ENCODE results near the gene PRKD2.

Gene PRKD2

DNA sequence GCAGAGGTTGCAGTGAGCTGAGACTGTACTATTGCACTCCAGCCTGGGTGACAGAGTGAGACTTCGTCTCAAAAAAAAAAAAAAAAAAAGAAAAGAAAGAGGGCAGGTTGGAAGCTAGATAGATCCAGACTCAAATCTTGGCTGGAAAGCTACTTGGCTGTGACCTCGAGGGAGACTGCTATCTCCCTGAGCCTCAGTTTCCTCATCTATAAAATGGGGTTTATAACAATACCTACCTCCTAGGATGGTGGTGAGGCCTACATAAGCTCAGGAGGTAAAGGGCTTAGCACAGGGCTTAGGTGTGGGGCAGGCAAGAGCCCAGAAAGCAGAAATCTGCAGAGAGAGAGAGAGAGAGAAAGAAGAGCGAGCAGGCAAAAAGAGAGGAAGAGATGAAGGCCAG, 31.7 kb downstream of the PRKD2 start:
- H3K4me1 Mint-ChIP-seq = no peaks in the 10 kb centered on the region
- H3K4me3 Mint-ChIP-seq = no peak overlapping the region
- no peaks in the 10 kb centered on the region for H3K9me3 Mint-ChIP-seq
- no peaks in the 10 kb centered on the region for H3K27me3 Mint-ChIP-seq (ENCODE audit: low read depth)
- TF ChIP-seq, protein P1, sequence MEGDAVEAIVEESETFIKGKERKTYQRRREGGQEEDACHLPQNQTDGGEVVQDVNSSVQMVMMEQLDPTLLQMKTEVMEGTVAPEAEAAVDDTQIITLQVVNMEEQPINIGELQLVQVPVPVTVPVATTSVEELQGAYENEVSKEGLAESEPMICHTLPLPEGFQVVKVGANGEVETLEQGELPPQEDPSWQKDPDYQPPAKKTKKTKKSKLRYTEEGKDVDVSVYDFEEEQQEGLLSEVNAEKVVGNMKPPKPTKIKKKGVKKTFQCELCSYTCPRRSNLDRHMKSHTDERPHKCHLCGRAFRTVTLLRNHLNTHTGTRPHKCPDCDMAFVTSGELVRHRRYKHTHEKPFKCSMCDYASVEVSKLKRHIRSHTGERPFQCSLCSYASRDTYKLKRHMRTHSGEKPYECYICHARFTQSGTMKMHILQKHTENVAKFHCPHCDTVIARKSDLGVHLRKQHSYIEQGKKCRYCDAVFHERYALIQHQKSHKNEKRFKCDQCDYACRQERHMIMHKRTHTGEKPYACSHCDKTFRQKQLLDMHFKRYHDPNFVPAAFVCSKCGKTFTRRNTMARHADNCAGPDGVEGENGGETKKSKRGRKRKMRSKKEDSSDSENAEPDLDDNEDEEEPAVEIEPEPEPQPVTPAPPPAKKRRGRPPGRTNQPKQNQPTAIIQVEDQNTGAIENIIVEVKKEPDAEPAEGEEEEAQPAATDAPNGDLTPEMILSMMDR (IDR thresholded peaks at IDR 0.05; ENCODE audit: unreplicated experiment in 3 of 3) = no peak
- H3K36me3 Mint-ChIP-seq (ENCODE audit: low read depth) = peaks cover 69% of the 10 kb centered on the region
- no peak overlapping the region for H3K27ac Mint-ChIP-seq

DNA sequence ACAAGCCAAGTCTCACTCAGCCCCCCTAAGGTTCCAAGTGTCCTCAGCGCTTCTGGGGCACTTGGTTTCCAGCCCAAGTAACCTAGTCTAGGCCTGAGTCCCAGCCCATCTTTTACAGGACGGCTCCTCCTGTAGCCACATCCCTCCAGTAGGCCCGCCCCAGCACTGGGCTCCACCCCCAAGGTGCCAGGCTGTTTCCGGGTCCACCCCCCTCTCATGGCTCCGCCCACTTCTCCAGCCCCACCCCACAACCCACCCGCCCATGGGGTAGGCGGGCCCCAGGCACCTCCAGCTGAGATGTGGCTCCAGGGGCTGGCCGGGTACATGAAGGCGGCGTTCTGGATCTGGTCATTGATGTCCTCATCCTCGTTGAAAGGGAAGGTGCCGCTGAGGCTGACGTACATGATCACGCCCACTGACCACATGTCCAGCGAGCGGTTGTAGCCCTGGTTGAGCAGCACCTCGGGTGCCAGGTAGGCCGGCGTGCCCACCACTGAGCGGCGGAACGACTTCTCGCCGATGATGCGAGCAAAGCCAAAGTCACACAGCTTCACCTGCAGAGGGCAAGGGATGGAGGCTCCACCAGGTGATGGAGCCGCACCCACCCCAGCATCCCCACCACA, 38.7 kb downstream of the PRKD2 start:
- Mint-ChIP-seq H3K36me3 (ENCODE audit: low read depth) (peaks cover 66% of the 10 kb centered on the region), H3K4me3 (no peak overlapping the region), H3K27me3 (ENCODE audit: low read depth) (no peaks in the 10 kb centered on the region), H3K9me3 (no peaks in the 10 kb centered on the region), H3K27ac (no peak overlapping the region), H3K4me1 (no peaks in the 10 kb centered on the region)
- TF ChIP-seq, protein P1 (IDR thresholded peaks at IDR 0.05; ENCODE audit: unreplicated experiment in 3 of 3) = no peak

DNA sequence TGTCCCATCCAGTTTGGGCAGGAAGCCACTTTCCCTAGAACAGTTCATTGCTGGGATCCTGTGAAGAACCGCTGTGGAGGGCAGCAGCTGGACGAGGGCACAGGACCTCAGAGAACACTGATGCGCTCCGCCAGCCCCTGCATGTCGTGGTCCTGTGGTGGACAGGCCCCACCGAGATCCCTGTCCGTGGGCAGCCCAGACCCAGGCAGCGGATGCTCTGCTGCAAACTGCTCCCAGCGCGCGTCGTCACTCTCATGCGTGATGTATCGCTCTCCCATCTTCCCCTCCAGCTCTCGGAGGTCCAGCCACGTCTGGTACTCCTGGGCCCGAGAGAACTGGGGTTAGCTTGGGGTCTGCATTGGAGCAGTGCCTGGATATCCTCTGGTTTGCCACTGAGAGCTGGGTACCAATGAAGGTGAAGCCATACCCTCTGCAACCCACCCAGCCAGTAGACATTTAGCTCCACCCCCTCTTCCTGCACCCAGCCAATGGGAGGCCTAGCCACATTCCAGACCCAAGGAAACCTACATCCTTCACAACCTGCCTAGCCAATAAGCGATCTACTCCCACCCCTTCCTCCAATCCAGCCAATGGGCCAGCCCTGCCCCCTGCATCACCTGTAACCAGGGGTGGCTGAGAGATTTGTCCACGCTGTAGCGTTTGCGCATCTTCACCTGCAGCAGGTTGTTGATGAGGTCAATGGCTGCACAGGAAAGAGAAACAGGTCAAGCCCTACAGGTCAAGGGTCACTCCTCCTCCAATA, 42.3 kb downstream of the PRKD2 start:
- H3K4me3 Mint-ChIP-seq = no peak overlapping the region
- H3K27ac Mint-ChIP-seq = no peak overlapping the region
- no peaks in the 10 kb centered on the region for H3K4me1 Mint-ChIP-seq
- peaks cover 55% of the 10 kb centered on the region for H3K36me3 Mint-ChIP-seq (ENCODE audit: low read depth)
- H3K27me3 Mint-ChIP-seq (ENCODE audit: low read depth) = no peaks in the 10 kb centered on the region
- H3K9me3 Mint-ChIP-seq = no peaks in the 10 kb centered on the region
- TF ChIP-seq, protein P1 (IDR thresholded peaks at IDR 0.05; ENCODE audit: unreplicated experiment in 3 of 3) = no peak

DNA sequence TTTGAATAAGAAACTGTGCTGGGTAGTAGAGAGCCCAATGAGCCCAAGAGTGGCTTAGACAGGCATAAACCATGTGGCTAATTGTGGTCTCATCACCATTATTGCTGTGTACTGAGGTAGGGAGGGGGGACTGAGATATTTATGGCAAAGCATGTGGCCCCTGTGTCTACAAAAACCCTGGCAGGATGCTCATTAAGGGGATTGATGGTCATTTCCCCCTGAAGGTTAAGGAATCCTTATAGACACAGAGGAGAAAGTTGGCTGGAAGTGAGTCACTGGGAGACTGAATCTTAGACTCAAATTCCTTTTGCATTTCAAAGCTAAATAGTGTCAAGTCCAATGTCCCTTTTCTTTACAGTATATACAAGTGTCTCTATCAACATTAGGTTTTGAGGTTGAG, 46.1 kb downstream of the PRKD2 start:
- no peak overlapping the region for H3K4me3 Mint-ChIP-seq
- H3K36me3 Mint-ChIP-seq (ENCODE audit: low read depth) = peaks cover 32% of the 10 kb centered on the region
- no peak overlapping the region for H3K27ac Mint-ChIP-seq
- TF ChIP-seq, protein P1 (IDR thresholded peaks at IDR 0.05; ENCODE audit: unreplicated experiment in 3 of 3) = no peak
- no peaks in the 10 kb centered on the region for H3K9me3 Mint-ChIP-seq
- H3K4me1 Mint-ChIP-seq = no peaks in the 10 kb centered on the region
- H3K27me3 Mint-ChIP-seq (ENCODE audit: low read depth) = peaks cover 4% of the 10 kb centered on the region

DNA sequence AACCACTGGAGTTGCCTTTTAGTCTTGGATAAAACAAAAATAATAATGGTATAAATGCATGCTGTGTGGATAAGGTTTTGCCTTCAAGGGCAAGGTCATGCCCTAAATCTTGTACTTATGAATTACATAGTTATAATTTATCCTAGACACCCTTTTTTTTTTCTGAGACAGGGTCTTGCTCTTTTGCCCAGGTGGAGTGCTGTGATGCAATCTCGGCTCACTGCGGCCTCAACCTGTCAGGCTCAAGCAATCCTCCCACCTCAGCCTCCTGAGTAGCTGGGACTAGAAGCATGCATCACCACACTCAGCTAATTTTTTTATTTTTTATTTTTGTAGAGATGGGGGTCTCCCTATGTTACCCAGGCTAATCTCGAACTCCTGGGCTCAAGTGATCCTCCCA, 48.3 kb downstream of the PRKD2 start:
- Mint-ChIP-seq H3K4me1 (no peaks in the 10 kb centered on the region), H3K27ac (no peak overlapping the region), H3K36me3 (ENCODE audit: low read depth) (peaks cover 17% of the 10 kb centered on the region), H3K9me3 (no peaks in the 10 kb centered on the region), H3K4me3 (no peak overlapping the region), H3K27me3 (ENCODE audit: low read depth) (peaks cover 4% of the 10 kb centered on the region)
- TF ChIP-seq, protein P1 (IDR thresholded peaks at IDR 0.05; ENCODE audit: unreplicated experiment in 3 of 3) = no peak

DNA sequence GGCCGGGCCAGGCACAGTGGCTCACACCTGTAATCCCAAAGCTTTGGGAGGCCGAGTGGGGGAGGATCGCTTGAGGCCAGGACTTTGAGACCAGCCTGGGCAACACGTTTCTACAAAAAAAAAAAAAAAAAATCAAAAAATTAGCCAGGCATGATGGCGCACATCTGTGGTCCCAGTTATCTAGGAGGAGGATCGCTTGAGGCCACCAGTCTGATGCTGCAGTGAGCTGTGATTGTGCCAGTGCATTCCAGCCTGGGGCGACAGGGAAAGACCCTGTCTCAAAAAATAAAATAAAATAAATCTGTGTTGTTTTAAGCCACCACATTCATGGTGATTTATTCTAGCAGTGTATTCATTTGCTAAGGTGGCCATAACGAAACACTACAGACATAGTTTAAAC, 51.8 kb downstream of the PRKD2 start:
- TF ChIP-seq, protein P1 (IDR thresholded peaks at IDR 0.05; ENCODE audit: unreplicated experiment in 3 of 3) = no peak
- peaks cover 7% of the 10 kb centered on the region for H3K4me1 Mint-ChIP-seq
- no peak overlapping the region for H3K4me3 Mint-ChIP-seq
- peaks cover 4% of the 10 kb centered on the region for H3K27me3 Mint-ChIP-seq (ENCODE audit: low read depth)
- no peaks in the 10 kb centered on the region for H3K36me3 Mint-ChIP-seq (ENCODE audit: low read depth)
- H3K9me3 Mint-ChIP-seq = no peaks in the 10 kb centered on the region
- no peak overlapping the region for H3K27ac Mint-ChIP-seq

All from nephron (organoid).